ENCODE data around the gene LCE4A.

LCE4A gene

DNA sequence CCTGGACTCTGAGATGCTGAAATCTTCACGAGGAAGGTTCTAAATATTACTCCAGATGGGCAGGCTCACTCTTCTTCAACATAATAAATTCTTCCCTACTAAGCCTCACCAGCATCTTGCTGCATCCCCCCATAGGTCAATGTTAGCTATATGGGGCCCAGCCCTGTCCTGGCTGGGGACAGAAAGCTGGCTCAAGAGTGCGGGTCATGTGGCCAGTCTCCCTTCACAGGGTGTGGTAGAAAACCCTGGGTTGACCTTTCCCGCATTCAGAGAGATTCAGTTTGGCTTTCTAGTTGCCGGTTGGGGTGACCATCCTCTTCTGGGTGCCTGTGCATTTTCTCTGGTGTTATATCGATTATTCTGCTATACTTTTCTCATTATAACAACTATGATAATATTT, 30.0 kb downstream of the LCE4A start (continued):
- TF ChIP-seq ARNTL (CRISPR knock-in tag; IDR thresholded peaks at IDR 0.05; ENCODE audit: borderline replicate concordance, low read depth): no peak
- TF ChIP-seq SNAI2 (CRISPR knock-in tag; IDR thresholded peaks at IDR 0.05): no peak
- TF ChIP-seq, protein P1, sequence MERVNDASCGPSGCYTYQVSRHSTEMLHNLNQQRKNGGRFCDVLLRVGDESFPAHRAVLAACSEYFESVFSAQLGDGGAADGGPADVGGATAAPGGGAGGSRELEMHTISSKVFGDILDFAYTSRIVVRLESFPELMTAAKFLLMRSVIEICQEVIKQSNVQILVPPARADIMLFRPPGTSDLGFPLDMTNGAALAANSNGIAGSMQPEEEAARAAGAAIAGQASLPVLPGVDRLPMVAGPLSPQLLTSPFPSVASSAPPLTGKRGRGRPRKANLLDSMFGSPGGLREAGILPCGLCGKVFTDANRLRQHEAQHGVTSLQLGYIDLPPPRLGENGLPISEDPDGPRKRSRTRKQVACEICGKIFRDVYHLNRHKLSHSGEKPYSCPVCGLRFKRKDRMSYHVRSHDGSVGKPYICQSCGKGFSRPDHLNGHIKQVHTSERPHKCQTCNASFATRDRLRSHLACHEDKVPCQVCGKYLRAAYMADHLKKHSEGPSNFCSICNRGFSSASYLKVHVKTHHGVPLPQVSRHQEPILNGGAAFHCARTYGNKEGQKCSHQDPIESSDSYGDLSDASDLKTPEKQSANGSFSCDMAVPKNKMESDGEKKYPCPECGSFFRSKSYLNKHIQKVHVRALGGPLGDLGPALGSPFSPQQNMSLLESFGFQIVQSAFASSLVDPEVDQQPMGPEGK (CRISPR knock-in tag; IDR thresholded peaks at IDR 0.05; ENCODE audit: borderline replicate concordance): no peak
- TF ChIP-seq CSDC2 (CRISPR knock-in tag; IDR thresholded peaks at IDR 0.05): no peak
- no peak for TF ChIP-seq TOX (CRISPR knock-in tag; IDR thresholded peaks at IDR 0.05; ENCODE audit: borderline replicate concordance)
- no peak for TF ChIP-seq ISL1 (CRISPR knock-in tag; IDR thresholded peaks at IDR 0.05)
- no peak for TF ChIP-seq ZNF70 (CRISPR knock-in tag; IDR thresholded peaks at IDR 0.05)
- TF ChIP-seq ESRRG (CRISPR knock-in tag; IDR thresholded peaks at IDR 0.05): no peak
- no peak for TF ChIP-seq ZNF565 (CRISPR knock-in tag; conservative IDR thresholded peaks at IDR 0.05; ENCODE audit: low read depth)

DNA sequence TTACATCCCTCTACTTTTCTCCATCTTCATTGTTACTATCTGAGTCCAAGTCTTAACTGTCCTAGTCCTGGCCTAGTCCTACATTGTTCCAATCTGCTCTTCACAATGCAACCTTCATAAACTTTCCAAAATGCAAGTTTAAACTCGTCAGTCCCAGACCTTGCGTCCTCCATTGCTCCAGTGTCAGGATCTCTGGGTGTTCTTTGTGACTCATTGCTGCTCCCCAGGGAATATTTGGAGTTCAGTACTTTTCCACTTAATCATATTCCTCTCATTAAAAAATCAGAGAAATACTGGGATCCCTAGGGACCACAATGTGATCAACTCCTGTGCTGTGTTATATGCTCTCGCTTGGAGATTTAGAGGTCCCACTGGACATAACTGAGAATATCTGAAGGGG, 31.9 kb downstream of the LCE4A start:
- TF ChIP-seq ZFP30 (CRISPR knock-in tag; IDR thresholded peaks at IDR 0.05): no peak
- TF ChIP-seq OSR1 (CRISPR knock-in tag; IDR thresholded peaks at IDR 0.05): no peak
- TF ChIP-seq RARB (CRISPR knock-in tag; IDR thresholded peaks at IDR 0.05): no peak
- no peak for TF ChIP-seq ZC3H10 (CRISPR knock-in tag; IDR thresholded peaks at IDR 0.05)
- no peak for TF ChIP-seq ZNF565 (CRISPR knock-in tag; conservative IDR thresholded peaks at IDR 0.05; ENCODE audit: low read depth)
- TF ChIP-seq, protein P2, sequence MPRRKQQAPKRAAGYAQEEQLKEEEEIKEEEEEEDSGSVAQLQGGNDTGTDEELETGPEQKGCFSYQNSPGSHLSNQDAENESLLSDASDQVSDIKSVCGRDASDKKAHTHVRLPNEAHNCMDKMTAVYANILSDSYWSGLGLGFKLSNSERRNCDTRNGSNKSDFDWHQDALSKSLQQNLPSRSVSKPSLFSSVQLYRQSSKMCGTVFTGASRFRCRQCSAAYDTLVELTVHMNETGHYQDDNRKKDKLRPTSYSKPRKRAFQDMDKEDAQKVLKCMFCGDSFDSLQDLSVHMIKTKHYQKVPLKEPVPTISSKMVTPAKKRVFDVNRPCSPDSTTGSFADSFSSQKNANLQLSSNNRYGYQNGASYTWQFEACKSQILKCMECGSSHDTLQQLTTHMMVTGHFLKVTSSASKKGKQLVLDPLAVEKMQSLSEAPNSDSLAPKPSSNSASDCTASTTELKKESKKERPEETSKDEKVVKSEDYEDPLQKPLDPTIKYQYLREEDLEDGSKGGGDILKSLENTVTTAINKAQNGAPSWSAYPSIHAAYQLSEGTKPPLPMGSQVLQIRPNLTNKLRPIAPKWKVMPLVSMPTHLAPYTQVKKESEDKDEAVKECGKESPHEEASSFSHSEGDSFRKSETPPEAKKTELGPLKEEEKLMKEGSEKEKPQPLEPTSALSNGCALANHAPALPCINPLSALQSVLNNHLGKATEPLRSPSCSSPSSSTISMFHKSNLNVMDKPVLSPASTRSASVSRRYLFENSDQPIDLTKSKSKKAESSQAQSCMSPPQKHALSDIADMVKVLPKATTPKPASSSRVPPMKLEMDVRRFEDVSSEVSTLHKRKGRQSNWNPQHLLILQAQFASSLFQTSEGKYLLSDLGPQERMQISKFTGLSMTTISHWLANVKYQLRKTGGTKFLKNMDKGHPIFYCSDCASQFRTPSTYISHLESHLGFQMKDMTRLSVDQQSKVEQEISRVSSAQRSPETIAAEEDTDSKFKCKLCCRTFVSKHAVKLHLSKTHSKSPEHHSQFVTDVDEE (CRISPR knock-in tag; IDR thresholded peaks at IDR 0.05): no peak
- TF ChIP-seq PPARA (CRISPR knock-in tag; IDR thresholded peaks at IDR 0.05; ENCODE audit: borderline replicate concordance): no peak
- no peak for TF ChIP-seq ZNF70 (CRISPR knock-in tag; IDR thresholded peaks at IDR 0.05)
- TF ChIP-seq, protein P1 (CRISPR knock-in tag; IDR thresholded peaks at IDR 0.05; ENCODE audit: borderline replicate concordance): no peak
- no peak for TF ChIP-seq ISL1 (CRISPR knock-in tag; IDR thresholded peaks at IDR 0.05)
- TF ChIP-seq, protein P3, sequence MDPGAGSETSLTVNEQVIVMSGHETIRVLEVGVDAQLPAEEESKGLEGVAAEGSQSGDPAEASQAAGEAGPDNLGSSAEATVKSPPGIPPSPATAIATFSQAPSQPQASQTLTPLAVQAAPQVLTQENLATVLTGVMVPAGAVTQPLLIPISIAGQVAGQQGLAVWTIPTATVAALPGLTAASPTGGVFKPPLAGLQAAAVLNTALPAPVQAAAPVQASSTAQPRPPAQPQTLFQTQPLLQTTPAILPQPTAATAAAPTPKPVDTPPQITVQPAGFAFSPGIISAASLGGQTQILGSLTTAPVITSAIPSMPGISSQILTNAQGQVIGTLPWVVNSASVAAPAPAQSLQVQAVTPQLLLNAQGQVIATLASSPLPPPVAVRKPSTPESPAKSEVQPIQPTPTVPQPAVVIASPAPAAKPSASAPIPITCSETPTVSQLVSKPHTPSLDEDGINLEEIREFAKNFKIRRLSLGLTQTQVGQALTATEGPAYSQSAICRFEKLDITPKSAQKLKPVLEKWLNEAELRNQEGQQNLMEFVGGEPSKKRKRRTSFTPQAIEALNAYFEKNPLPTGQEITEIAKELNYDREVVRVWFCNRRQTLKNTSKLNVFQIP (CRISPR knock-in tag; IDR thresholded peaks at IDR 0.05; ENCODE audit: borderline replicate concordance, low read depth): no peak
- no peak for TF ChIP-seq CSDC2 (CRISPR knock-in tag; IDR thresholded peaks at IDR 0.05)
- TF ChIP-seq ARNTL (CRISPR knock-in tag; IDR thresholded peaks at IDR 0.05; ENCODE audit: borderline replicate concordance, low read depth): no peak
- ATAC-seq: no peak

DNA sequence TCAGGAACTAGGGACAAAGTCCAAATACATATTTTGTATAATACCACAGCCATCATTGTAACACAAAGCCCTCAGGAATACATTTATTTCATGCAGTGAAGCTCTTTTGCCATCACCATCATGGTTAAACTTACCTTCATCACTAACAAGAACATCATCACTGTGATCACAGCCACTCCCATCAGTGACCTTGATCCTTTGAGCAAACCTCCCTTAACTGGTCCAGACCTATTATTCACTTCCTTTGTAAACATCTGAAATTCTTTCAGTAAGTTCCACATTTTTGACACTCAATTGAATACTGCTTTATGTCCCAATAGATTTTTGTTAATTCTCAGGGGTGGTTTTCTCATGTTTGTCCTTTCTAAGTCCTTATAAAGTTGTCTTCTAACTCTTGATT, 33.7 kb downstream of the LCE4A start:
- TF ChIP-seq PPARA (CRISPR knock-in tag; IDR thresholded peaks at IDR 0.05; ENCODE audit: borderline replicate concordance) (no peak), ZC3H10 (CRISPR knock-in tag; IDR thresholded peaks at IDR 0.05) (no peak), TCF4 (CRISPR knock-in tag; IDR thresholded peaks at IDR 0.05; ENCODE audit: borderline replicate concordance) (no peak), TOX (CRISPR knock-in tag; IDR thresholded peaks at IDR 0.05; ENCODE audit: borderline replicate concordance) (no peak), ZNF8 (CRISPR knock-in tag; IDR thresholded peaks at IDR 0.05) (no peak), ESRRG (CRISPR knock-in tag; IDR thresholded peaks at IDR 0.05) (no peak), OSR1 (CRISPR knock-in tag; IDR thresholded peaks at IDR 0.05) (no peak), RARB (CRISPR knock-in tag; IDR thresholded peaks at IDR 0.05) (no peak)
- TF ChIP-seq, protein P1 (CRISPR knock-in tag; IDR thresholded peaks at IDR 0.05; ENCODE audit: borderline replicate concordance): no peak
- TF ChIP-seq, protein P4, sequence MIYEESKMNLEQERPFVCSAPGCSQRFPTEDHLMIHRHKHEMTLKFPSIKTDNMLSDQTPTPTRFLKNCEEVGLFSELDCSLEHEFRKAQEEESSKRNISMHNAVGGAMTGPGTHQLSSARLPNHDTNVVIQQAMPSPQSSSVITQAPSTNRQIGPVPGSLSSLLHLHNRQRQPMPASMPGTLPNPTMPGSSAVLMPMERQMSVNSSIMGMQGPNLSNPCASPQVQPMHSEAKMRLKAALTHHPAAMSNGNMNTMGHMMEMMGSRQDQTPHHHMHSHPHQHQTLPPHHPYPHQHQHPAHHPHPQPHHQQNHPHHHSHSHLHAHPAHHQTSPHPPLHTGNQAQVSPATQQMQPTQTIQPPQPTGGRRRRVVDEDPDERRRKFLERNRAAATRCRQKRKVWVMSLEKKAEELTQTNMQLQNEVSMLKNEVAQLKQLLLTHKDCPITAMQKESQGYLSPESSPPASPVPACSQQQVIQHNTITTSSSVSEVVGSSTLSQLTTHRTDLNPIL (CRISPR knock-in tag; IDR thresholded peaks at IDR 0.05; ENCODE audit: low read depth): no peak
- ATAC-seq: no peak
